Activated T-helper 17 cell treated with anti-CD3 and anti-CD28 coated beads, Interleukin-2, amount 50 U/mL, for 72 hours (primary cell): Measurements from ENCODE around the gene TMSB4X. TPM values are rescaled to one million over a fixed set of nuclear protein-coding genes. Genes with fewer than 3 reads are reported as not detected.

ENCODE experiments used
- ATAC-seq: fragments of 150-1000 bp; cut with Tn5 transposase; replicated peaks from 2 replicates; pipeline ENCODE4 v1.10.0; 2021; ENCODE audit warnings: mild to moderate bottlenecking, moderate library complexity
- H3K27ac Mint-ChIP-seq: one replicate; pipeline ENCODE4 v1.8.0; 2022; ENCODE audit warnings: mixed read lengths
- H3K27me3 Mint-ChIP-seq: one replicate; pipeline ENCODE4 v1.8.0; 2022; ENCODE audit warnings: mixed read lengths
- H3K36me3 Mint-ChIP-seq: one replicate; pipeline ENCODE4 v1.8.0; 2022; ENCODE audit warnings: low read depth, mild to moderate bottlenecking, mixed read lengths
- H3K4me1 Mint-ChIP-seq: one replicate; pipeline ENCODE4 v1.8.0; 2022; ENCODE audit warnings: mixed read lengths
- H3K4me3 Mint-ChIP-seq: one replicate; pipeline ENCODE4 v1.8.0; 2022; ENCODE audit warnings: mild to moderate bottlenecking, mixed read lengths
- H3K9me3 Mint-ChIP-seq: one replicate; pipeline ENCODE4 v1.8.0; 2022; ENCODE audit warnings: mixed read lengths
- total RNA-seq, 2 donors: library from RNA; stranded (reverse); gene quantifications; one replicate each; pipeline ENCODE4 v1.2.3, GENCODE V29; 2022

The TMSB4X gene
- total RNA-seq, 2 donors from 2014 or later: 6,631 to 7,873 TPM

DNA sequence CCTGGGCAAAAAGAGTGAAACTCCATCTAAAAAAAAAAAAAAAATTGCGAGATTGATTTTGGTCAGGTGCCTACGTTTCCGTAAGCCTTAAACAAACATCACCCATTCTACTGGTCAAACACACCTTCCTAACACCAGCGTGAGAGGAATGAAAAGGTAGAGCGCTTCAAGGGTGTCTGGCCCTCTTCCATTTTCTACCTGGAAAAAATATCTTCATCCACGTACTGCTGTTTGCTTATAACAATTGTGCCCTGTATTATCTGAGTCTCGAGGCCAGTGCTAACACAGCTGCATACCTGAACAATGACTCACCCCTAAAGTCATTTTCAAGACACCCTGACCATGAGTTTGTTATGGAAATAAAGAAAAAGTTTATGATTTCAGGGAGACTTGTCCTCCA lies 13.9 kb downstream of the TMSB4X start:
- no peaks in the 10 kb centered on the region for H3K9me3 Mint-ChIP-seq
- peaks cover 19% of the 10 kb centered on the region for H3K4me1 Mint-ChIP-seq
- H3K4me3 Mint-ChIP-seq: no peak overlapping the region
- peaks cover 7% of the 10 kb centered on the region for H3K36me3 Mint-ChIP-seq
- no peak overlapping the region for H3K27ac Mint-ChIP-seq
- H3K27me3 Mint-ChIP-seq: no peaks in the 10 kb centered on the region
- no peak for ATAC-seq

DNA sequence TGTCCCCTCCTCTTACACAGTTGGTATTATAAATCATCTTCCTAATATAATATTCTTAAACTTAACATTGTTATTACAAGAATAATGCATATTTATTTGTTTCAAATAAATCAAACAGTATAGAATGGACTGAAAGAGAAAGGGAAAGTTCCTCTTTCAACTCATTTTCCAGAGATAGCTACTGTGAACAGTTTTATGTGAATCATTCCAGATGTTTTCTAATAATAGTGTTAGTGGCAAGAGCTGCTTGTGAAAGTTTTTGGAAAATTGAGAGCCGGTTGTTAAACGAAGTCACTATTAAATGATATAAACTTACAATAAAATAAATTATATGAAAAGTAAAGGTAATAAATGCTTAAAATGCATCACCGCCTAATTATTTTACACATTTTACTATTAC lies 14.6 kb downstream of the TMSB4X start:
- Mint-ChIP-seq H3K36me3 (peaks cover 6% of the 10 kb centered on the region), H3K4me1 (peaks cover 19% of the 10 kb centered on the region), H3K9me3 (no peaks in the 10 kb centered on the region), H3K27ac (no peak overlapping the region), H3K27me3 (no peaks in the 10 kb centered on the region), H3K4me3 (no peak overlapping the region)
- ATAC-seq: no peak

DNA sequence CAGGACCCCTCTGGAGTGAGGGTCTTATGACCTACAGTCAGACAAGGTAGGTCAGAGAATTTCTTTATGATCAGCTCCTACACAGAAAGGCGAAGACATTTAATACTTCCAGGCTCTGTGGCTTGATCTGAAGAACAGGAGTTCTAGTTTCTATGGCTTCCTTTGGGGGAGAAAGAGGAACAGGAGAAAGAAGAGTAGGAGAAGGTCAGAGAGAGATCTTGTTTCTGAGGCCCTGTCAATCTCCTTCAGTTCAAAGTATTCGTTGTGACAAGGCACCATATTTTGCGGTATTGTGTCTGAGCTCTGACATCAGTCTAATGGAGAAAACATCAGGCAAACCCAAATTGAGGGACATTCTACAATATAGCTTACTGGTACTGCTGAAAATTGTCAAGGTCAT lies 16.7 kb downstream of the TMSB4X start:
- no peaks in the 10 kb centered on the region for H3K27me3 Mint-ChIP-seq
- H3K9me3 Mint-ChIP-seq: no peaks in the 10 kb centered on the region
- peaks cover 19% of the 10 kb centered on the region for H3K4me1 Mint-ChIP-seq
- no peak overlapping the region for H3K4me3 Mint-ChIP-seq
- no peak for ATAC-seq
- no peaks in the 10 kb centered on the region for H3K36me3 Mint-ChIP-seq
- H3K27ac Mint-ChIP-seq: no peak overlapping the region

DNA sequence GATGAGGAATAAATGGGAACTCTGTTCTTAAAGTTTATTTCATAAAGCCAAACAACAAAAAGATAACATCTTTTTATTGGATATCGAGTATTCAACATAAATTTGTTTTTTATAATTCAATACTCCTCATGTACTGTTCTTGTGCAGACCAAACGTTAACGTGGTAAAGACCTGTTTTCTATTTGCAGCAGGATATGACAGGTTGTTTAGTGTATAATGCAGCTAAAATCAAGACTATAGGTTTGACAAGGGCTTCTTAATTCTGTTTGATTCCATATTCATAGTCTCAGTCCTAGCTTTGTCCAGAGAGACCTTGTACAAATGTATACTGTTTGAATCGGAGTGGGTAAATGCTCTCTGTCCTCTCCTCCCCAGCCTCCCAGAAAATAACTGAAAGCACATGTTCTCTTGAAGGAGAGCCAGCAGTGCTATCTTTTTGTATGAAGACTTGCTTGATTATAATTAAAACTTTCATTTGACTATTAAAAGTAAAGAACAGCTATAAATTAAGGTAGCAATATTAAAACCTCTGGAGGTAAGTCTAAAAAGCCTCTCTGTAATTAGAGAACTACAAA lies 17.7 kb downstream of the TMSB4X start:
- Mint-ChIP-seq H3K9me3 (no peaks in the 10 kb centered on the region), H3K4me3 (no peak overlapping the region), H3K4me1 (peaks cover 15% of the 10 kb centered on the region), H3K27ac (no peak overlapping the region), H3K27me3 (no peaks in the 10 kb centered on the region), H3K36me3 (no peaks in the 10 kb centered on the region)
- ATAC-seq: no peak

DNA sequence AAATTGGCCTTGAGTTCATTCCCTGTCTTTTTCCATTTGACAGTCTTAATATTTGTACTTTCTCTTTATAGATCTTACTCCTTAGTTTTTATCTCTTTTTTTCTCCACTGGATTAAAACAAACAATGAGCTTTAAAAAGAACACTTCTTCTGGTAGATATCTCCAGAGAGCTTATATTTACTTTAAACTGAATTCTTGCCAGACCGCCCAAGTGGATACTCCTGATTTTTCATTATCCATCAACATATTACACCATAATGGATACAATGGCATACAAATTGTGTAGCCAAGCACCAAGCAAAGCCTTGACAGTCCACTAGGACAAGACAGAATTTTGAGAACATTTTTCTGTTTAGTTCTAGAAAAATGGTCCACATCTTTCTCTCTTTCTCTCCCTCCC lies 18.9 kb downstream of the TMSB4X start:
- Mint-ChIP-seq H3K4me3 (no peak overlapping the region), H3K9me3 (no peaks in the 10 kb centered on the region), H3K4me1 (peaks cover 15% of the 10 kb centered on the region), H3K27ac (no peak overlapping the region), H3K27me3 (no peaks in the 10 kb centered on the region), H3K36me3 (no peaks in the 10 kb centered on the region)
- no peak for ATAC-seq

DNA sequence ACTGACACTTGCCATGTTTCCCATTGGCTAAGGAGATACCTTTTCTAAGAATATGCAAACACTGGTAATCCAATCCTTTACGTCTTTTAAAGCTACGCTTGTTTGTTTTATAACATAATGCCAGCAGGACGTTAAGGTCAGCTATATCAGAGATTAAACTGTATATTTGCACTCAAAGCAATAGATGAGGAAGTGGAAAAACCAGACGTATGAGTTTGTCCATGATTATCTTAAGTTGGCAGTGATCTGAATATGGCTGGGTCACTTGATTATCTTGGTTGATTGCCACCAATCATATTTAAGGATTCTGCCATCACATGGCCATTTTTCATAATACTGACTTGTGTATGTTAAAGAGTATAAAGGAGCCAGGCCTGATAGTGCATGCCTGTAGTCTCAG lies 19.4 kb downstream of the TMSB4X start:
- H3K4me1 Mint-ChIP-seq: peaks cover 15% of the 10 kb centered on the region

DNA sequence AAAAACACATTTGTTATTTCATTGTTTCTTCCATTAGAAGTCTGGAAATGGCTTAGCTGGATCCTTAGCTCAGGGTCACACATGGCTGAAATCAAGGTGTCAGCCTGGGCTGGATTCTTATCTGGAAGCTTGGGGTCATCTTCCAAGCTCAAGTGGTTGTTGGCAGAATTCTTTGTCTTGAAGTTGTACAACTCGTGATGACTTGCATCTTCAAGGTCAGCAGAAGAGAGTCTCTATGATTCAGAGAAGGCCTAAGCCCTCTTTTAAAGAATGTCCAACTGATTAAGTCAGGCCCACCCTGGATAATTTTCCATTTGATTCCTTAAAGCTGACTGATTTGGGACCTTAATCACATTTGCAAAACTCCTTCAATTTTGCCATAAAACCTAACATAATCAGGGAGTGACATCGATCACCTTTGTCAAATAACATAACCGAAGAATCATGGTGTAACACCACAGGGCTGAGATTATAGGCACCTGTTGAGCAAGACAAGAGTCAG lies 22.1 kb downstream of the TMSB4X start:
- Mint-ChIP-seq H3K4me1 (peaks cover 15% of the 10 kb centered on the region), H3K27ac (peak overlapping the region; percentile 98), H3K4me3 (peak overlapping the region; percentile 73), H3K27me3 (no peaks in the 10 kb centered on the region), H3K36me3 (no peaks in the 10 kb centered on the region), H3K9me3 (no peaks in the 10 kb centered on the region)
- ATAC-seq: no peak

More for the DNA sequence above, 19.4 kb downstream of the TMSB4X start:
- ATAC-seq: no peak
- H3K4me3 Mint-ChIP-seq: no peak overlapping the region
- H3K9me3 Mint-ChIP-seq: no peaks in the 10 kb centered on the region
- no peak overlapping the region for H3K27ac Mint-ChIP-seq
- H3K36me3 Mint-ChIP-seq: no peaks in the 10 kb centered on the region
- H3K27me3 Mint-ChIP-seq: no peaks in the 10 kb centered on the region

DNA sequence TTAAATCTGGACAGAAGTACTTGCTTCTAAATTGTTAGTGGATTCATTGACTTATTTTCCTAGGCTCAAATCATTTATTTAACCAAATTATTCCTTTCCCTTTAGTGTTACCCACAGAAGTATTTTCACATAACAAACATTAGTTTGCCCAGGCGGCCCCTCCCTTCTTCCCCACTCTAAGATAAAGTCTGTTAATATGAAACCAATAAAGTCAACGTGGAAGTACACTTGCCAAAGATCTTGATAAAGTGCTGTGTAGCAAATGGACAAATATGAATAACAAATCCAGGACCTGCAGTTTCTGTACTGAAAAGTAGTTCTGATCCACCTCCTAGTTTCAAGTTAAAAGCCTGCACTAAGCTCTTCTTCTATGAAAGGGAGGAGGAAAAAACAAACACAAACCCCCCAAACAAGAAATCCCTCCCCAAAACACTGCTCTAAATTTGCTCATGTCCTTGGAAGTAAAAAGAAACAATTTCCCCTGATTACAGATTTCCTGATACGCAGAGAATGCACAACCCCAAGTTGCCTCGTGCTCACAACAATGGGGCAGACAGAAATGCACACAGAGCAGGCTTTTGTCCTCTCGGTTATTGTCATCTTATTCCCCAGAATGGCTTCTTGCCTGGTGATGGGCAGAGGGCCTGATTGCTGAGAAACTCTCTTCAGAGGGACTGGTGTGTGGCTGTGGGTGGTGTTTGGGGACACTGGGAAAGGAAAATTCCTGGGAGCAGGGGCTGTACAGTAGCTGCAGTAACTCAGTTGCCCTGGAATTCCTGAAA lies 23.2 kb downstream of the TMSB4X start:
- no peaks in the 10 kb centered on the region for H3K36me3 Mint-ChIP-seq
- H3K4me1 Mint-ChIP-seq: peaks cover 15% of the 10 kb centered on the region
- no peak for ATAC-seq
- peak overlapping the region; percentile 73 for H3K4me3 Mint-ChIP-seq
- no peaks in the 10 kb centered on the region for H3K9me3 Mint-ChIP-seq
- no peaks in the 10 kb centered on the region for H3K27me3 Mint-ChIP-seq
- H3K27ac Mint-ChIP-seq: peak overlapping the region; percentile 98

DNA sequence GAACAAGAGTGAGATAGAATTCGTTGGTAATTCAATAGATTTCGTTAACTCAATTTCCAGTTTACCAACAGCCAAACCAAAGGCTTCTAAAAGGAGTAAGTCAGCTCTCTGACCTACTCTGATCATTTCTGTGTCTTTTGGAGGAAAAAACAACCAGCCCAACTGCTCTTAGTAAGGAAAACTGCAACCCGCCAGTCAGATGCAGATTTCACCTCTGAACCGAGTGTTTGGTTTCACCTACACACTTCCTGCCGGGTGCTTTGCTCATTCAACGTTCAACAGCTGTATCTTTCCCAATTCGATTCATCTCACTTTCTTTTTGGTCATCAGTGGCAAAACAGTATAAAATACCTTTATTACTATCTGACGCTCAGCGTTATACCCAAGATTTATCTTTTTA lies 24.5 kb downstream of the TMSB4X start:
- H3K4me3 Mint-ChIP-seq: peak overlapping the region; percentile 73
- H3K27me3 Mint-ChIP-seq: no peaks in the 10 kb centered on the region
- H3K4me1 Mint-ChIP-seq: peaks cover 15% of the 10 kb centered on the region
- H3K36me3 Mint-ChIP-seq: no peaks in the 10 kb centered on the region
- ATAC-seq: peak; percentile 63
- H3K9me3 Mint-ChIP-seq: no peaks in the 10 kb centered on the region
- H3K27ac Mint-ChIP-seq: peak overlapping the region; percentile 95

DNA sequence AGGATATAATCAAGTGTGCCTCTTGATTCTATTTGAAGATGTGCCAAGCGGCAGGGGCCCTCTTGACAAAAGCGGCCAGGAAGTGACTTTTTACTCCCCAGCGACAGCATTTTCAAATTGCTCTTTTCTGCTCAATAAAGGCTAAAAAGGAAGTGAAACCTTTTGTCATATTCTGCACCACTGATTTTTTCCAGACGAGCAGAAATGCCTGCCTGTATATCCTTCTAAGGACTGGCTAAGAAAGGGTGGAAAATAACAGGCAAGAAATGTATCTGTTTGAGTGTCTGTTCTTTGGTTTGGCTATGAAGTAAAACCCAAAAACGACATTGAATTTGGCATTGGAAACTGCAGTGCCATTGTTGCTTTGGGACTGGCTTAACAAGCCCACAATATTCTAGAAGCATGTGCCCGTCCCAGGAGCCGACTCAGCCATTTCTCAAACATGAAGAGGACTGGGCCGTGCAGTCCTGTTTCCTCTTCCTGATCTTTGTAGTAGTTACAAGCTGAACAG lies 25.4 kb downstream of the TMSB4X start:
- H3K27me3 Mint-ChIP-seq: no peaks in the 10 kb centered on the region
- H3K4me1 Mint-ChIP-seq: peaks cover 19% of the 10 kb centered on the region
- peak overlapping the region; percentile 73 for H3K4me3 Mint-ChIP-seq
- H3K27ac Mint-ChIP-seq: peak overlapping the region; percentile 95
- H3K9me3 Mint-ChIP-seq: no peaks in the 10 kb centered on the region
- no peaks in the 10 kb centered on the region for H3K36me3 Mint-ChIP-seq
- ATAC-seq: peak; percentile 28

DNA sequence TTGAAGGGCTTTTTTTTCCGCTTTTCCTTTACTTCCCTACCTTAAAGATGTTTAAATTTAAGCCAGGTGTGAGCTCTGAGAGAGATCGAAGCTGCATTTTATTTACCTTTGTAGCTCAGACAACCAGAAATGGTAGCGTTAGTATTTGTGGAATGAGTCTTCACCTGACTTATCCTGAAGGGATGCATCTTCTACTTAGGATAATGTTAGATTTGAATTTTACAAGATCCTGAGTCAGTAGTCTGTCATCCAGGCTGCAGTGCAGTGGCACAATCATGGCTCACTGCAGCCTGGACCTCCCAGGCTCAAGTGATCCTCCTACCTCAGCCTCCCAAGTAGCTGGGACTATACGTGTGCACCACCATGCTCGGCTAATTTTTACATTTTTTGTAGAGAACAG lies 26.2 kb downstream of the TMSB4X start:
- Mint-ChIP-seq H3K36me3 (peaks cover 6% of the 10 kb centered on the region), H3K27ac (peak overlapping the region; percentile 95), H3K27me3 (no peaks in the 10 kb centered on the region), H3K4me3 (peak overlapping the region; percentile 73), H3K4me1 (peaks cover 20% of the 10 kb centered on the region), H3K9me3 (no peaks in the 10 kb centered on the region)
- no peak for ATAC-seq

DNA sequence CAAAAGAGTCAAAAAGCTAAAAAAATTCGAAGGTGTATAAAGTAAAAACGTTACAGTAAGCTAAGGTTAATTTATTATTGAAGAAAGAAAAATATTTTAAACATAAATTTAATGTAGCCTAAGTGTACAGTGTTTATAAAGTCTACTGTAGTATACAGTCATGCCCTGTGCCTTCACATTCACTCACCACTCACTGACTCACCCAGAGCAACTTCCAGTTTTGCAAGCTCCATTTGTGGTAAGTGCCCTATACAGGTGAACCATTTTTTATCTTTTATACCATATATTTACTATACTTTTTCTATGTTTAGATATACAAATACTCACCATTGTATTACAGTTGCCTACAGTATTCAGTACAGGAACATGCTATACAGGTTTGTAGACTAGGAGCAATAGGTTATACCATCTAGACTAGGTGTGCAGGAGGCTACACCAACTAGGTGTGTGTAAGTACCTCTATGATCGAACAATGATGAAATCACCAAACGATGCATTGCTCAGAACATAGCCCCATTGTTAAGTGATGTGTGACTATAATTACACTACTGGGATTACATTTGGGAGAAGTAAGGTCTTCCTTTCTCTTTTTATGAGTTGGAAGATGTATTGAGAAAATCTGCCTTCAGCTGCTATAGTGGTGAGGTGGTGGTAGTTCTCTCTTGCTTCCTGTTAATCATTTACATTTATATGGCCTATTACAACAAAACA lies 27.2 kb downstream of the TMSB4X start:
- Mint-ChIP-seq H3K4me3 (peak overlapping the region; percentile 41), H3K36me3 (peaks cover 6% of the 10 kb centered on the region)
- ATAC-seq: peak; percentile 47

DNA sequence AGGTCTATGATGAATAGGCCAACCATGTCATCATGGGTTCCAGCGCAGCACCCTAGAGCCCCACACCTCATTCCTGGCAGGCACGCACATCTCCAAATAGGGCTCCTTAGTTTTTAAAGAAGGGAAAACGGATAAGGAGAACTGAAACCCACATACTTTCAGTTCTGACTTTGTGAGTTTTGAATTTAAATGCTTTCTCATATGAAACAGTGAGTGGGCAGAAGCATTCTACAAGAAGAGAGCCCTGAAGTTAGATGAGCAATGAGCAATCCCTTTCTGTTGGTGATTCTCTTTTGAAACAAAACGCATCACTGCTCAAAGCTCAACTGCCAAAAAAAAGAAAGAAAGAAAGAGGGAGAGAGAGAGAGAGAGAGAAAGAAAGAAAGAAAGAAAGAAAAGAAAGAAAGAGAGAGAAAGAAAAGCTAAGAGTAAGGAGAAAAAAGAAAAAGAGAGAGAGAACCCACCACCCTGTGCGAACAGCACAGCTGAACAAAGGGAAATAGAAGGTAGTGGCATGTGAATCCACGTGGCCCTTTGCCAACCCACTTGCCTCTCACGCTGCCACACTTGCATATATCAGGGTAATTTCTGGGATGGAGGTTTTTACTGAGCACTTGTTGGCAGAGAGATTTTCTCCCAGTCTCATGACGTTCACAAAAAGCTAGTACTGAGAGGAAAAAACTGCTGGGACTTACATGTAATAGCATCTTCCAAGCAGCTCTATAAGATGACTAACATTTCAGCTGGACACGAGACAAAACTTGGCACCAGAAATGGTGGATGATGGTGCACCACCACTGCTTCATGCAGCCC lies 31.0 kb downstream of the TMSB4X start:
- peaks cover 6% of the 10 kb centered on the region for H3K36me3 Mint-ChIP-seq
- peak; percentile 71 for ATAC-seq
- H3K27me3 Mint-ChIP-seq: no peaks in the 10 kb centered on the region
- peak overlapping the region; percentile 82 for H3K4me3 Mint-ChIP-seq
- no peaks in the 10 kb centered on the region for H3K9me3 Mint-ChIP-seq
- H3K4me1 Mint-ChIP-seq: peaks cover 30% of the 10 kb centered on the region
- peak overlapping the region; percentile 97 for H3K27ac Mint-ChIP-seq

More for the DNA sequence above, 27.2 kb downstream of the TMSB4X start:
- H3K27ac Mint-ChIP-seq: peak overlapping the region; percentile 61
- no peaks in the 10 kb centered on the region for H3K9me3 Mint-ChIP-seq
- peaks cover 20% of the 10 kb centered on the region for H3K4me1 Mint-ChIP-seq
- H3K27me3 Mint-ChIP-seq: no peaks in the 10 kb centered on the region
